Pericardium fibroblast (primary cell): ENCODE results near the gene TMEM208. TPM values are rescaled to one million over a fixed set of nuclear protein-coding genes. Genes with fewer than 3 reads are reported as not detected.

Experiments
- total RNA-seq: library from RNA; depleted of rRNA; stranded (reverse); fragments of >200 nt; gene quantifications from 2 replicates; pipeline ENCODE4 v1.2.3, GENCODE V29; 2015

Gene TMEM208
- total RNA-seq: 33.2 and 34.3 TPM in 2 replicates

GRCh38 chr16:67226804-67227566, at the start of gene TMEM208:
TMEM208 (plus strand) TSS chr16:67227130; CDS start chr16:67227219, 89 bp downstream.

DNA sequence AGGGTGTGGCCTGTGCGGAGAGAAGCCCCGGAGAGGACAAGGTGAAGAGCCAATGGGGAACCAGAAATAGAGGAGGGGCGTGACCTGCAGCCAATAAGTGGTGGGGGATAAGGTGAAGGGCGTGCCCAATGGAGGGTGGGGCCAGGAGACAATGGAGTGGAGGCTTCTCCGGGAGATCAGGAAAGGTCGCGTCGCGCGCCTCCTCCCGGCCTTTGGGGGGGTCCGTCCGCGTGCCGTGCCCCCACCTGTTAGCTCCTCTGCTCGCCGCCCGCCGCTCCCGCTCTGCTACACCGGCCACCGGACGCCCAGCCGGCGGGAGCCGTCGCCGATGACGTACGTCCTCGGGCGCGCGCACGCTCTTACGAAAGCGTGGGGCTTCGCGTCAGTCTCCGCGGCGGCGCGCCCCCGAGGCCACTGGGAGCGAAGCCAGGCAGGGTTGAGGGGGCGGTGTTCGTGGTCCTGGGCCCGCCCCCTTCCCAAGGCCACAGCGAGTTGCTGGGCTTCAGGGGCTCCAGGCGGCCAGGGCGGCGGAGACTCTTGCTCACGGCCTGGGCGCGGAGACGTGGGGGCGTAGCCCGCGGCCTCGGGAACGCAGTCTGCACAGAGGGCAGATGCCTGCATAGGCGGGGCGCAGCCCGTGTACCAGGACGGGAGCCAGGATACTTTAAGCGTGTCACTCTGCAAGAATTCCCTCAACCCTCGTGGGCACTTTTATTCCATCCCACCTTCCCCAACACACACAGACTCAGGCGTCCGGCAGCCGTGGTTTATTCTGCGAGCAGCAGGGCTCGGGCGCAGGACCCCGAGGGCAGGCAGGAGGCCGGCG, 43.1 kb upstream of the TMEM208 start, which contains the start of gene MATCAP1:
Gene MATCAP1 (minus strand): TSS at position 337 of the 826 bp plus-strand sequence. CDS start 3,353 bp downstream, outside the sequence.

GRCh38 chr16:67190041-67190440, 36.9 kb upstream of the TMEM208 start, which contains the start of gene EXOC3L1:
EXOC3L1 (minus strand) TSS chr16:67190136; CDS start chr16:67189676, 460 bp downstream.

DNA sequence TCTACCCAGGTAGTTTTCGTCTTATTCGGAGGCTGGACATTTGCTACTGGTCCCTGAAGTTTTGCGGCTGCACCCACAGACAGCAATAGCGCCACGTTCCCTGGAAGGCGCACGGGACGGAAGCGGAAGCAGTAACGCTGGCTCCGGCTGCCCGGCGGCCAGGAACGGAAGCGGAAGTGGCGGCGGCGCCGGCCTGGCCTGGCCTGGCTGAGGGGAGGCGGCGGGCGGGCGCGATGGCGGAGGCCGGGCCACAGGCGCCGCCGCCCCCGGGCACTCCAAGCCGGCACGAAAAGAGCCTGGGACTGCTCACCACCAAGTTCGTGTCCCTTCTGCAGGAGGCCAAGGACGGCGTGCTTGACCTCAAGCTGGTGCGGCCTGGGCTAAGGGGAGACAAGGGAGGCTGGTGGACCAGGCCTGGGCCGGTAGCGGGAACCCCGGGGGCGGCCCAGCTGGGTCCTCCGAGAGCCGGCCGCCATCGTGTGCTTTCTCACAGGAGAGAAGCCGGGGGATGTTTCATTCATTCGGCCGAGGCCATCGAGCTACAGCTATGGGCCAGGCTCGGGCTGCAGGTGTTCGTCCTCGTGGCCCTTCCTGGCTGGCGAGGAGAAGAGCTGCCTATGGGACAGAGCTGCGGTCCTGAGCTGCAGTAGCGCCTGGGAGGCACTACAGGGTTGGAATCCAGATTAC, 34.8 kb upstream of the TMEM208 start, which contains the start of gene E2F4:
Gene E2F4 (plus strand): TSS at position 161 of the 687 bp plus-strand sequence. CDS start 73 bp downstream, at position 234.

GRCh38 chr16:67199011-67199807, 27.7 kb upstream of the TMEM208 start, which contains the start of gene ELMO3:
ELMO3 (plus strand) TSS chr16:67199131; CDS start chr16:67199327, 196 bp downstream.

GRCh38 chr16:67247192-67248072, 20.5 kb downstream of the TMEM208 start, which contains the start of gene FHOD1:
FHOD1 (minus strand) TSS chr16:67247481; CDS start chr16:67247410, 71 bp downstream.

DNA sequence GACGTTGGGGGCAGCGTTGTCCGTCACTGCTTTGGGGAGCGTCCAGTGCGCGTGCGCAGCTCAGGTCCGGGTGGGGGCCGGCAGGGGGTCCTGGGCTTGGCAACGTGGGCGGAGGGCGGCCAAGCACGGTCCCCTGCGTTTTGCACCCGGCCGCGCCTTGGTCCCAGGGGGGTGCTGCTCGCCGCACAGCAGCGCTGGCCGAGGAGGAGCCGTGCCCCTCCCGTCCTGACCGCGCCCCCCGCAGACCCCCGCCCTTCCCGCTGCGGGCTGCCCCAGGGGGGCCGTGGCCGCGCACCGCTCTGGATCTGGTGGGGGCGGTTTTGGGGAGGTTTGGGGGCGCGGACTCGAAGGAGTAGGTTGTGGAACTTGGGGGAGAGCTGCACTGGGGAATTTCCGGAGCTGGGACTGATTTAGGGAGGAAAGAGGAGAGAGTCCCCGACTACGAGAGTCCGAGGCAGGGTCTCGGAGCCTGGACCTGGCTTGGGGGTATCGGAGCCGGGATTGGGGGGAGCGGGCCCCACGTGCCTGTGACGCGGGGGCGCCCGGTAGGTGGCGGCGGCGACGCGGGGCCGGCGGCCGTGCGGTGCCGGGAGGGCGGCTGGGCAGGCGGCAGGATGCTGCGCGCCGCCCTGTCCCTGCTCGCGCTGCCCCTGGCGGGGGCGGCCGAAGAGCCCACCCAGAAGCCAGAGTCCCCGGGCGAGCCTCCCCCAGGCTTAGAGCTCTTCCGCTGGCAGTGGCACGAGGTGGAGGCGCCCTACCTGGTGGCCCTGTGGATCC, 21.7 kb downstream of the TMEM208 start, which contains the start of gene SLC9A5:
Gene SLC9A5 (plus strand): TSS at position 579 of the 777 bp plus-strand sequence. CDS start 36 bp downstream, at position 615.

Other genes with a start within 250 kb of the TMEM208 start
- 1.2 and 3.0 TPM in 2 replicates for gene CES4A, start 238.5 kb upstream of the TMEM208 start, total RNA-seq
- gene CBFB, start 198.0 kb upstream of the TMEM208 start, total RNA-seq: 31.9 and 39.8 TPM in 2 replicates
- 14.2 and 39.7 TPM in 2 replicates for gene PHAF1, start 117.2 kb upstream of the TMEM208 start, total RNA-seq
- 56.6 and 62.5 TPM in 2 replicates for gene B3GNT9, start 76.1 kb upstream of the TMEM208 start, total RNA-seq
- 20.4 and 32.7 TPM in 2 replicates for gene TRADD, start 67.2 kb upstream of the TMEM208 start, total RNA-seq
- gene FBXL8, start 67.2 kb upstream of the TMEM208 start, total RNA-seq: 20.0 and 37.8 TPM in 2 replicates
- gene HSF4, start 62.4 kb upstream of the TMEM208 start, total RNA-seq: 9.8 and 16.9 TPM in 2 replicates
- gene NOL3, start 56.6 kb upstream of the TMEM208 start, total RNA-seq: 18.1 and 26.1 TPM in 2 replicates
- 9.5 and 18.7 TPM in 2 replicates for gene MATCAP1, start 43.2 kb upstream of the TMEM208 start, total RNA-seq
- gene EXOC3L1, start 37.0 kb upstream of the TMEM208 start, total RNA-seq: 0.12 and 1.9 TPM in 2 replicates
- gene E2F4, start 35.0 kb upstream of the TMEM208 start, total RNA-seq: 62.1 and 72.0 TPM in 2 replicates
- 0.34 and 0.58 TPM in 2 replicates for gene ELMO3, start 28.0 kb upstream of the TMEM208 start, total RNA-seq
- 26.6 and 26.9 TPM in 2 replicates for gene FHOD1, start 20.4 kb downstream of the TMEM208 start, total RNA-seq
- gene SLC9A5, start 21.8 kb downstream of the TMEM208 start, total RNA-seq: 0.58 and 0.60 TPM in 2 replicates
- gene PLEKHG4, start 52.4 kb downstream of the TMEM208 start, total RNA-seq: 6.6 and 8.6 TPM in 2 replicates
- gene KCTD19, start 99.6 kb downstream of the TMEM208 start, total RNA-seq: 0.12 TPM in 1 of 2 replicates, not detected in the other
- not detected in 2 replicates for gene LRRC36, start 99.7 kb downstream of the TMEM208 start, total RNA-seq
- gene TPPP3, start 166.4 kb downstream of the TMEM208 start, total RNA-seq: not detected in 2 replicates
- 10.6 and 12.8 TPM in 2 replicates for gene ZDHHC1, start 189.3 kb downstream of the TMEM208 start, total RNA-seq
- 0.34 TPM in 1 of 2 replicates, not detected in the other for gene HSD11B2, start 204.0 kb downstream of the TMEM208 start, total RNA-seq